ENCODE results near the gene LELP1. TPM values are rescaled to one million over a fixed set of nuclear protein-coding genes. Genes with fewer than 3 reads are reported as not detected.
A peak's percentile ranks its signal among the peaks of the same experiment; 100 is the strongest.

LELP1 gene
- total and polyA plus RNA-seq, 9 of the 15 experiments (the other 6 are each of a cell fraction or from before 2014, with no cell fraction given): not detected

GRCh38 chr1:153213519-153213918 is 10.3 kb downstream of the LELP1 start:
- H3K36me3 ChIP-seq (ENCODE audit: control insufficient read depth, insufficient read depth, low read length): no peaks in the 10 kb centered on the region
- in situ Hi-C loops (cut with MboI) (no loop called here), intact Hi-C loops (cut with micrococcal nuclease) (no loop called here)
- no peak overlapping the region for H3K9ac ChIP-seq (ENCODE audit: insufficient read depth in 1 of 2, low read depth in 2 of 2, low read length in 2 of 2)
- POLR2A ChIA-PET: no interaction called here
- H4K20me1 ChIP-seq (replicated peaks; ENCODE audit: control insufficient read depth, insufficient read depth, low read length): no peaks in the 10 kb centered on the region; the same call in 1 of the 2 replicates
- no peak overlapping the region for H3K27ac ChIP-seq (ENCODE audit: extremely low read depth, low read depth, low read length)
- H3K4me3 ChIP-seq: no peak overlapping the region
- H3K27me3 ChIP-seq (ENCODE audit: control insufficient read depth in 2 of 2, insufficient read depth in 2 of 2, low read length in 2 of 2): peaks cover 0 to 13% of the 10 kb centered on the region in 2 experiments; a peak in 3 of 5 replicates
- DNase-seq (ENCODE audit: extremely low read depth in 1 of 4, low spot score in 3 of 4) (no peak), ATAC-seq (no peak), FAIRE-seq (no peak)
- 8% methylated on average over 4 of the region's 4 CpGs for WGBS (ENCODE audit: insufficient coverage, low coverage, missing lambda C conversion rate)
- CTCF ChIA-PET (ENCODE audit: low intra/inter-chr PET ratio): no interaction called here
- H3K4me1 ChIP-seq (replicated peaks in 1 of 2; ENCODE audit: control insufficient read depth in 2 of 2, insufficient read depth in 2 of 2, low read length in 2 of 2): no peaks in the 10 kb centered on the region; a peak in 1 of 5 replicates
- H3K9me1 ChIP-seq (ENCODE audit: control insufficient read depth, insufficient read depth, low read length): no peaks in the 10 kb centered on the region
- H2AFZ ChIP-seq (ENCODE audit: low read depth, low read length): no peak overlapping the region
- TF ChIP-seq KDM4B (IDR thresholded peaks at IDR 0.05; ENCODE audit: borderline replicate concordance in 2 of 2, low read depth in 1 of 2) (no peak), RBM25 (IDR thresholded peaks at IDR 0.05; ENCODE audit: low read depth, low read length, severe bottlenecking) (peak; percentile 90), RBM17 (IDR thresholded peaks at IDR 0.05; ENCODE audit: borderline replicate concordance, low read depth, low read length) (no peak), ZNF707 (CRISPR knock-in tag; conservative IDR thresholded peaks at IDR 0.05) (no peak), RBFOX2 (IDR thresholded peaks at IDR 0.05; ENCODE audit: low read depth, low read length) (no peak), CGGBP1 (CRISPR knock-in tag; IDR thresholded peaks at IDR 0.05) (no peak), ZFP36 (IDR thresholded peaks at IDR 0.05; ENCODE audit: low read depth, low read length, partially characterized antibody) (peak; percentile 95), SMARCA5 (IDR thresholded peaks at IDR 0.05) (peak; percentile 28; the same call in 1 of the 2 replicates)
- H3K9me3 ChIP-seq (replicated peaks; ENCODE audit: control insufficient read depth, insufficient read depth, low read depth, low read length): no peaks in the 10 kb centered on the region
- H3K4me2 ChIP-seq (ENCODE audit: insufficient read depth, low read length): no peak overlapping the region
- H3K79me2 ChIP-seq (ENCODE audit: control insufficient read depth, insufficient read depth, low read length): no peaks in the 10 kb centered on the region
- BruUV-seq (replicated peaks): no TSS peak
